Measurements from ENCODE around the gene CFAP210.

GRCh38 chr2:169676357-169676756 is 17.8 kb downstream of the CFAP210 start:
- peak; percentile 23 for TF ChIP-seq CTCF (IDR thresholded peaks at IDR 0.05; ENCODE audit: poor library complexity)
- TF ChIP-seq EZH2 (IDR thresholded peaks at IDR 0.05; ENCODE audit: borderline replicate concordance), result no peak
